SK-N-SH (cell line): ENCODE measurements around the gene ARHGEF1. TPM values are rescaled to one million over a fixed set of nuclear protein-coding genes. Genes with fewer than 3 reads are reported as not detected.

Experiments
- CTCF ChIA-PET: fragments of 300-600, 350-600 bp; formaldehyde crosslinking; extraction: SDS; loops from one replicate; lab custom pipeline; 2021; lab: Yijun Ruan, JAX
- POLR2A ChIA-PET: fragments of 350-600 bp; sonication (Branson Sonifier 250); formaldehyde crosslinking; extraction: SDS; loops from one replicate; lab custom pipeline; 2020; ENCODE audit warnings: antibody characterized with exemption, inconsistent platforms; lab: Yijun Ruan, JAX
- DNase-seq: peaks from one replicate; pipeline ENCODE4 v3.0.0; 2012
- H2AFZ ChIP-seq: fragments of 200-600 bp; sonication (generic); 2 replicates; pipeline ENCODE4 v1.8.1; 2016; ENCODE audit warnings: antibody characterized with exemption, mild to moderate bottlenecking, low read depth
- H3F3A ChIP-seq: fragments of 200-600 bp; sonication (generic); replicated peaks from 2 replicates; pipeline ENCODE3; 2016; ENCODE audit warnings: antibody characterized with exemption, mild to moderate bottlenecking; ENCODE audit not compliant: insufficient read depth
- H3K27ac ChIP-seq, 2 experiments: fragments of 200-500 bp in 1 of 2; fragments of 200-600 bp in 1 of 2; sonication (Bioruptor generic) in 1 of 2; sonication (generic), shearing (Covaris generic) in 1 of 2; 2 replicates each; pipeline versions ENCODE4 v1.5.1 to v1.6.1; 2014 to 2016; ENCODE audit warnings: low read depth in 2 of 2, inconsistent platforms in 1 of 2, low read length in 1 of 2, mild to moderate bottlenecking in 1 of 2, mixed read lengths in 1 of 2
- H3K27me3 ChIP-seq: fragments of 200-600 bp; sonication (generic), shearing (Covaris generic); 2 replicates; pipeline ENCODE4 v1.6.1; 2016; ENCODE audit warnings: mixed run types; ENCODE audit not compliant: insufficient read depth
- H3K36me3 ChIP-seq, 2 experiments: fragments of 200-500 bp in 1 of 2; fragments of 200-600 bp in 1 of 2; sonication (Bioruptor generic) in 1 of 2; sonication (generic) in 1 of 2; replicated peaks in 1 of 2; 2 replicates each; pipeline versions ENCODE3 to v1.5.1; 2014 to 2016; ENCODE audit warnings: low read length in 1 of 2, mild to moderate bottlenecking in 1 of 2; ENCODE audit not compliant: insufficient read depth in 2 of 2, control insufficient read depth in 1 of 2
- H3K4me1 ChIP-seq, 2 experiments: fragments of 200-500 bp in 1 of 2; fragments of 200-600 bp in 1 of 2; sonication (Bioruptor generic) in 1 of 2; sonication (generic), shearing (Covaris generic) in 1 of 2; 2 replicates each; pipeline versions ENCODE4 v1.5.1 to v1.6.1; 2014 to 2016; ENCODE audit warnings: low read depth in 1 of 2, low read length in 1 of 2, mixed run types in 1 of 2; ENCODE audit not compliant: insufficient read depth in 2 of 2, control insufficient read depth in 1 of 2
- H3K4me2 ChIP-seq: fragments of 200-600 bp; sonication (generic), shearing (Covaris generic); 2 replicates; pipeline ENCODE4 v1.6.1; 2017; ENCODE audit warnings: mixed run types
- H3K4me3 ChIP-seq, 2 experiments: fragments of 200-500 bp in 1 of 2; fragments of 200-600 bp in 1 of 2; sonication (Bioruptor generic) in 1 of 2; sonication (generic), shearing (Covaris generic) in 1 of 2; 2 replicates each; pipeline versions ENCODE4 v1.5.1 to v1.8.1; 2014 to 2016; ENCODE audit warnings: low read depth in 2 of 2, inconsistent platforms in 1 of 2, low read length in 1 of 2, mild to moderate bottlenecking in 1 of 2, mixed read lengths in 1 of 2, moderate library complexity in 1 of 2
- H3K79me2 ChIP-seq: fragments of 200-600 bp; sonication (generic); 2 replicates; pipeline ENCODE4 v1.8.1; 2017; ENCODE audit warnings: mild to moderate bottlenecking; ENCODE audit not compliant: insufficient read depth
- H3K9ac ChIP-seq: fragments of 200-600 bp; sonication (generic); 2 replicates; pipeline ENCODE4 v1.6.1; 2017; ENCODE audit warnings: mixed run types
- H3K9me2 ChIP-seq: fragments of 200-600 bp; sonication (generic); 2 replicates; pipeline ENCODE4 v1.6.1; 2017; ENCODE audit warnings: mixed run types
- H3K9me3 ChIP-seq: fragments of 200-600 bp; sonication (generic); 2 replicates; pipeline ENCODE4 v1.6.1; 2017; ENCODE audit warnings: mixed run types, mild to moderate bottlenecking, moderate library complexity
- H4K20me1 ChIP-seq: fragments of 200-600 bp; sonication (generic); 2 replicates; pipeline ENCODE4 v1.6.1; 2017; ENCODE audit warnings: mild to moderate bottlenecking, mixed run types; ENCODE audit not compliant: insufficient read depth
- ELF1 ChIP-seq: IDR thresholded peaks from 2 replicates; pipeline ENCODE4 v1.4.0; 2012
- EP300 ChIP-seq, 2 experiments: IDR thresholded peaks; 2 replicates each; pipeline versions ENCODE4 v1.4.0 to v1.6.1; 2012; ENCODE audit warnings: borderline replicate concordance in 1 of 2, low read depth in 1 of 2, low read length in 1 of 2
- EZH2phosphoT487 ChIP-seq: fragments of 200-600 bp; sonication (generic); IDR thresholded peaks from 2 replicates; pipeline ENCODE4 v1.6.1; 2017; ENCODE audit warnings: low read depth, mixed run types, mild to moderate bottlenecking, antibody characterized with exemption, moderate library complexity, borderline replicate concordance
- FOSL2 ChIP-seq: IDR thresholded peaks from 2 replicates; pipeline ENCODE4 v1.4.0; 2012; ENCODE audit warnings: low read depth, mild to moderate bottlenecking, moderate library complexity, borderline replicate concordance
- FOXJ3 ChIP-seq: sonication (generic); formaldehyde crosslinking; IDR thresholded peaks from 2 replicates; pipeline ENCODE4 v1.5.1; 2020; ENCODE audit warnings: mild to moderate bottlenecking, missing genetic modification reagents
- GABPA ChIP-seq: IDR thresholded peaks from 2 replicates; pipeline ENCODE4 v1.4.0; 2012; ENCODE audit warnings: low read depth, mild to moderate bottlenecking
- MEF2A ChIP-seq: IDR thresholded peaks from 2 replicates; pipeline ENCODE4 v1.4.0; 2012; ENCODE audit warnings: low read depth, borderline replicate concordance
- PBX3 ChIP-seq: IDR thresholded peaks from 2 replicates; pipeline ENCODE4; 2012
- POLR2AphosphoS5 ChIP-seq: IDR thresholded peaks from 2 replicates; pipeline ENCODE4 v1.6.1; 2012; ENCODE audit warnings: low read depth, low read length
- REST ChIP-seq: IDR thresholded peaks from 2 replicates; pipeline ENCODE4 v1.6.1; 2012; ENCODE audit warnings: mild to moderate bottlenecking, low read depth, low read length, moderate library complexity
- RXRA ChIP-seq: IDR thresholded peaks from 2 replicates; pipeline ENCODE4 v1.4.0; 2012; ENCODE audit warnings: low read depth, mild to moderate bottlenecking, borderline replicate concordance
- SIN3A ChIP-seq: IDR thresholded peaks from 2 replicates; pipeline ENCODE4 v1.6.1; 2012; ENCODE audit warnings: low read depth, mild to moderate bottlenecking, low read length, moderate library complexity, borderline replicate concordance
- TAF1 ChIP-seq: IDR thresholded peaks from 2 replicates; pipeline ENCODE4 v1.6.1; 2012; ENCODE audit warnings: low read depth, mild to moderate bottlenecking, low read length, moderate library complexity, borderline replicate concordance
- TCF12 ChIP-seq: IDR thresholded peaks from 2 replicates; pipeline ENCODE4 v1.4.0; 2012
- ZBTB33 ChIP-seq: IDR thresholded peaks from 2 replicates; pipeline ENCODE4 v1.4.0; 2012; ENCODE audit warnings: low read depth, borderline replicate concordance
- WGBS: methylation state at CpG from one replicate; pipeline ENCODE4 v1.1.6; 2017; ENCODE audit warnings: low lambda C conversion rate; 5-methylcytosine and 5-hydroxymethylcytosine counted together
- polyA plus RNA-seq, 3 experiments: library from polyadenylated mRNA; depleted of rRNA; stranded (reverse); fragments of >200 nt; gene quantifications; 2 replicates each; pipeline ENCODE4 v1.2.3, GENCODE V29; 2012
- TF ChIP-seq, protein P1 (sequence below): IDR thresholded peaks from 2 replicates; pipeline ENCODE4 v1.4.0; 2012; ENCODE audit warnings: low read depth

Gene ARHGEF1
- polyA plus RNA-seq, 1 of the 3 experiments (the other 2 are of a cell fraction) = 102 TPM

DNA sequence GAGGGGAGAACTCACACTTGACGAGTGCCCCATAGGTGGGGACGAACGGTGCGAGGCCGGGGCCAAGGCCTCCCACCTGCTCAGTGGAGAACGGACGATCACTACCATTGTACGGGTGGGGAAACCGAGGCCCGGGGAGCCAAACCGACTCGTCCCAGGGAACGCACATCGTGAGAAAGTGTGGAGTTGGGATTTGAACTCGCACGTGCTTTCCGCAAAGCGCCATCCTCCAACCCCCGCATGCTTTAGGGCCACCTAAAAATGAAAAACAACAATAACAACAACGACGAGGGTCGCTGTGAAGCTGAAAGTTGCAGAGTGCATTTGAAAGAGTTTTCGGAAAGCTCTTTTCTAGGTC lies 458 bp downstream of the ARHGEF1 start:
- Histone ChIP-seq H2AFZ (peak overlapping the region; percentile 77; the same call in 1 of the 2 replicates), H3K9me3 (no peaks in the 10 kb centered on the region; the same call in 1 of the 2 replicates), H3K4me2 (peak overlapping the region; percentile 91), H3F3A (peaks cover 13% of the 10 kb centered on the region), H3K9me2 (no peaks in the 10 kb centered on the region), H3K27ac (peak overlapping the region; percentile 6 to 40; a peak in 2 of 4 replicates), H3K4me3 (peak overlapping the region; percentile 74 to 87), H3K4me1 (peaks cover 11 to 16% of the 10 kb centered on the region in 2 experiments; a peak in 3 of 4 replicates), H3K79me2 (peaks cover 36% of the 10 kb centered on the region), H3K36me3 (peaks cover 0 to 10% of the 10 kb centered on the region in 2 experiments), H4K20me1 (peaks cover 33% of the 10 kb centered on the region), H3K9ac (peak overlapping the region; percentile 85), H3K27me3 (no peaks in the 10 kb centered on the region)
- ChIA-PET POLR2A (interaction anchor here (1.2 kb wide), 1 partner anchor 24 kb away, joined by 7 read pairs; the partner anchor contains the start of gene RPS19), CTCF (interaction anchor here (0.7 to 3.6 kb wide), 5 partner anchors 10 to 69 kb away, joined by 3 to 12 read pairs (median 5); partner anchors contain the start of gene RPS19)
- DNase-seq = no peak
- under 1% methylated on average over 20 of the region's 23 CpGs for WGBS
- TF ChIP-seq TCF12 (no peak), EP300 (IDR thresholded peaks at IDR 0.05; ENCODE audit: borderline replicate concordance in 1 of 2, low read depth in 1 of 2, low read length in 1 of 2) (no peak), RXRA (no peak)
- TF ChIP-seq, protein P1, sequence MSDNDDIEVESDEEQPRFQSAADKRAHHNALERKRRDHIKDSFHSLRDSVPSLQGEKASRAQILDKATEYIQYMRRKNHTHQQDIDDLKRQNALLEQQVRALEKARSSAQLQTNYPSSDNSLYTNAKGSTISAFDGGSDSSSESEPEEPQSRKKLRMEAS = peak; percentile 58; the same call in 1 of the 2 replicates

DNA sequence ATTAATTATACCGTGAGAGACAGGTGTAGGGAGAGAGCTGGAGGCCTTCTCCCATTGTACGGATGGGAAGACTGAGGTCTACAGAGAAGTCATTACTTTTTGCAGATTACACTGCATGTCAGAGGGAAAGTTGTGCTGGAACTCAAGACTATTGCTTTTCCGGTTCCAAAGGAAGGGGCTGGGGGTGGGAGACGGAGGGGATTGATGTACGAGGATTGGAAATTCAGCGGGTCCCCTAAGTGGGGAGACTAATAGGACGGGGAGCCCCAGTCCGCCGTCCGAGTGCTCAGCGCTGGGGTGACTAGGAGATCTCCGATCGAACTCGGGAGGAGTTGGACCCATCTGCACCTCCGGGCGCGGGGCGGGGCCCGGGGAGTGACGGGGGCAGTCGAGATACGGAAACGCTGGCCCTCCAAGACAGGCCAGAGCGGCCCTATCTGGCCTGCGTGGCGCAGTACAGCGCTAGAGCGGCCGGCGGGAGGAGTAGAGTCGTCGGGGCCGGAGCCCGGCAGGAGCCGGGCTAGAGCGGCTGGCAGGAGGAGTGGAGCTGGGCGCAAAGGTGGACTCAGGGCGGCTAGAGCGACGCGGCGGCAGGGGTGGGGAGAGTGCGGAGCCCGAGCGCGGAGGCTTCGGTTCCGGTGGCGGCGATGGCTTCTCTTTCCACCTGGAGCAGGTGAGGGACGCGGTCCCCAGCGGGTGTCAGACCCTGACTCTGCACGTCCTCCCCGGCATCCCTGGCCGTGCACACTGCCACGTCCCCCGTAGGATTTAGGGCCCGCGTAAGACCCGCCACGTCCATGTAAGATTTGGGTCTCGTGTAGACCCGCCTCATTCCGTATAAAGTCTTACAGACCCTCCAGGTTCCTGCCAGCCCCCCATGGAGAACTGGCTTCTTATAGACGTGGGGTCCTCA lies 1.1 kb downstream of the ARHGEF1 start:
- DNase-seq = peak; percentile 98
- peak overlapping the region; percentile 91 for H3K4me2 ChIP-seq
- ChIA-PET POLR2A (interaction anchor here (1.0 to 1.2 kb wide), 3 partner anchors 11 to 50 kb away, joined by 3 to 7 read pairs (median 4); partner anchors contain the start of gene RPS19), CTCF (interaction anchor here (0.7 to 3.6 kb wide), 5 partner anchors 11 to 68 kb away, joined by 3 to 12 read pairs (median 5); partner anchors contain the start of gene RPS19)
- H3K27ac ChIP-seq = peak overlapping the region; percentile 6 to 40; a peak in 2 of 4 replicates
- under 1% methylated on average over 23 of the region's 66 CpGs for WGBS
- H3K36me3 ChIP-seq = peaks cover under 1 to 10% of the 10 kb centered on the region in 2 experiments
- peak overlapping the region; percentile 74 to 87 for H3K4me3 ChIP-seq
- 0 out of 2 replicates have a peak overlapping the region, but pooled peaks have one; percentile 77 for H2AFZ ChIP-seq
- peaks cover 37% of the 10 kb centered on the region for H3K79me2 ChIP-seq
- peaks cover 13% of the 10 kb centered on the region for H3F3A ChIP-seq
- H3K4me1 ChIP-seq = peaks cover 11 to 16% of the 10 kb centered on the region in 2 experiments; a peak in 3 of 4 replicates
- no peaks in the 10 kb centered on the region; the same call in 1 of the 2 replicates for H3K9me3 ChIP-seq
- H3K9me2 ChIP-seq = no peaks in the 10 kb centered on the region
- peak overlapping the region; percentile 85 for H3K9ac ChIP-seq
- H3K27me3 ChIP-seq = no peaks in the 10 kb centered on the region
- H4K20me1 ChIP-seq = peaks cover 33% of the 10 kb centered on the region
- TF ChIP-seq FOSL2 = no peak
- no peak for TF ChIP-seq FOXJ3 (CRISPR knock-in tag)
- TF ChIP-seq EZH2phosphoT487 = no peak
- TF ChIP-seq MEF2A = no peak
- peak; percentile 77 for TF ChIP-seq GABPA
- TF ChIP-seq TAF1 = peak; percentile 90
- TF ChIP-seq TCF12 = peak; percentile 46; the same call in 1 of the 2 replicates
- peak in 1 of 2 experiments; percentile 49; a peak in 1 of 4 replicates for TF ChIP-seq EP300 (IDR thresholded peaks at IDR 0.05; ENCODE audit: borderline replicate concordance in 1 of 2, low read depth in 1 of 2, low read length in 1 of 2)
- TF ChIP-seq SIN3A = peak; percentile 98
- peak; percentile 51 for TF ChIP-seq PBX3
- 0 out of 2 replicates have a peak, but pooled peaks have one; percentile 43 for TF ChIP-seq REST
- TF ChIP-seq ZBTB33 = peak; percentile 87
- peak; percentile 98 for TF ChIP-seq ELF1
- peak; percentile 70 for TF ChIP-seq POLR2AphosphoS5
